HepG2 (cell line): ENCODE measurements around the gene GMCL2. TPM values are rescaled to one million over a fixed set of nuclear protein-coding genes. Genes with fewer than 3 reads are reported as not detected.
A peak's percentile ranks its signal among the peaks of the same experiment; 100 is the strongest.

ENCODE experiments used
- AGO1 ChIP-seq: fragments of 200-400 bp; formaldehyde crosslinking; IDR thresholded peaks from 2 replicates; pipeline ENCODE4 v1.6.1; 2017; ENCODE audit warnings: mild to moderate bottlenecking, low read depth, low read length, moderate library complexity; ENCODE audit not compliant: poor library complexity, severe bottlenecking
- GATAD1 ChIP-seq: IDR thresholded peaks from 2 replicates; pipeline ENCODE4 v1.6.1; 2016; ENCODE audit warnings: missing genetic modification reagents, missing compliant biosample characterization
- NPAS2 ChIP-seq: sonication (generic); formaldehyde crosslinking; IDR thresholded peaks from 2 replicates; pipeline ENCODE4 v1.8.0; 2022; ENCODE audit warnings: mild to moderate bottlenecking, missing genetic modification reagents, borderline replicate concordance
- NR2F1 ChIP-seq, 2 experiments: fragments of 450-650 bp in 1 of 2; formaldehyde crosslinking in 1 of 2; IDR thresholded peaks; 2 replicates each; pipeline versions ENCODE4 v1.5.0 to v1.6.1; 2016 to 2020; ENCODE audit warnings: mild to moderate bottlenecking in 1 of 2, missing compliant biosample characterization in 1 of 2, missing genetic modification reagents in 1 of 2, moderate library complexity in 1 of 2
- NR2F6 ChIP-seq, 2 experiments: IDR thresholded peaks; 2 replicates each; pipeline ENCODE4 v1.6.1; 2016; ENCODE audit warnings: antibody characterized with exemption in 1 of 2, mild to moderate bottlenecking in 1 of 2
- PAF1 ChIP-seq: IDR thresholded peaks from 2 replicates; pipeline ENCODE4 v1.6.1; 2016; ENCODE audit warnings: missing genetic modification reagents, missing compliant biosample characterization
- REPIN1 ChIP-seq: sonication (generic); formaldehyde crosslinking; IDR thresholded peaks from 2 replicates; pipeline ENCODE4 v1.8.0; 2022; ENCODE audit warnings: missing genetic modification reagents, low read depth, mild to moderate bottlenecking, borderline replicate concordance
- SALL2 ChIP-seq: sonication (generic); formaldehyde crosslinking; IDR thresholded peaks from 2 replicates; pipeline ENCODE4 v1.8.1; 2023; ENCODE audit warnings: mild to moderate bottlenecking, missing genetic modification reagents, inconsistent platforms
- SMYD3 ChIP-seq: sonication (generic); formaldehyde crosslinking; IDR thresholded peaks from 2 replicates; pipeline ENCODE4 v1.8.1; 2023; ENCODE audit warnings: mild to moderate bottlenecking, missing genetic modification reagents
- STAG1 ChIP-seq: sonication (generic); formaldehyde crosslinking; IDR thresholded peaks from 2 replicates; pipeline ENCODE4 v1.4.0; 2020; ENCODE audit warnings: missing genetic modification reagents
- TCF12 ChIP-seq, 2 experiments: fragments of 450-650 bp in 1 of 2; sonication (generic) in 1 of 2; formaldehyde crosslinking in 1 of 2; IDR thresholded peaks; 2 replicates each; pipeline versions ENCODE4 v1.6.1 to v1.8.0; 2017 to 2022; ENCODE audit warnings: antibody characterized with exemption in 1 of 2, mild to moderate bottlenecking in 1 of 2, missing genetic modification reagents in 1 of 2, moderate library complexity in 1 of 2
- TEAD3 ChIP-seq: optimal IDR thresholded peaks from 2 replicates; pipeline ENCODE3; 2016; ENCODE audit warnings: borderline replicate concordance
- ZBTB44 ChIP-seq: sonication (generic); formaldehyde crosslinking; IDR thresholded peaks from 2 replicates; pipeline ENCODE4 v1.4.0; 2020; ENCODE audit warnings: missing genetic modification reagents
- ZBTB49 ChIP-seq: sonication (generic); formaldehyde crosslinking; IDR thresholded peaks from 2 replicates; pipeline ENCODE4 v1.4.0; 2020; ENCODE audit warnings: missing genetic modification reagents, borderline replicate concordance
- ZFP82 ChIP-seq: sonication (generic); formaldehyde crosslinking; IDR thresholded peaks from 2 replicates; pipeline ENCODE4 v1.5.1; 2020; ENCODE audit warnings: mild to moderate bottlenecking, missing genetic modification reagents, borderline replicate concordance
- ZKSCAN5 ChIP-seq: sonication (generic); formaldehyde crosslinking; IDR thresholded peaks from 2 replicates; pipeline ENCODE4 v1.5.1; 2020; ENCODE audit warnings: mild to moderate bottlenecking, missing genetic modification reagents
- ZNF136 ChIP-seq: sonication (generic); formaldehyde crosslinking; IDR thresholded peaks from 2 replicates; pipeline ENCODE4 v1.8.1; 2022; ENCODE audit warnings: low read depth, mild to moderate bottlenecking, moderate library complexity, missing genetic modification reagents
- ZNF256 ChIP-seq: sonication (generic); formaldehyde crosslinking; conservative IDR thresholded peaks from 2 replicates; pipeline ENCODE4 v1.4.0; 2020; ENCODE audit warnings: missing genetic modification reagents
- ZNF33B ChIP-seq: sonication (generic); formaldehyde crosslinking; IDR thresholded peaks from 2 replicates; pipeline ENCODE4 v1.5.1; 2020; ENCODE audit warnings: mild to moderate bottlenecking, missing genetic modification reagents
- ZNF362 ChIP-seq: sonication (generic); formaldehyde crosslinking; IDR thresholded peaks from 2 replicates; pipeline ENCODE4 v1.4.0; 2020; ENCODE audit warnings: missing genetic modification reagents, mild to moderate bottlenecking, borderline replicate concordance
- ZNF501 ChIP-seq: sonication (generic); formaldehyde crosslinking; IDR thresholded peaks from 2 replicates; pipeline ENCODE4 v1.5.1; 2020; ENCODE audit warnings: mild to moderate bottlenecking, moderate library complexity, missing genetic modification reagents
- ZNF670 ChIP-seq: sonication (generic); formaldehyde crosslinking; IDR thresholded peaks from 2 replicates; pipeline ENCODE4 v1.8.0; 2022; ENCODE audit warnings: mild to moderate bottlenecking, missing genetic modification reagents, borderline replicate concordance
- ZNF781 ChIP-seq: sonication (generic); formaldehyde crosslinking; IDR thresholded peaks from 2 replicates; pipeline ENCODE4 v1.5.1; 2020; ENCODE audit warnings: borderline replicate concordance, mild to moderate bottlenecking, missing genetic modification reagents; ENCODE audit errors: not compliant biosample characterization
- ZNF816 ChIP-seq: sonication (generic); formaldehyde crosslinking; IDR thresholded peaks from 2 replicates; pipeline ENCODE4 v1.8.0; 2022; ENCODE audit warnings: missing genetic modification reagents, mild to moderate bottlenecking, borderline replicate concordance
- polyA plus RNA-seq, 8 experiments: library from polyadenylated mRNA; depleted of rRNA in 3 of 8; stranded (reverse) in 7 of 8; unstranded in 1 of 8; fragments of >200 nt; fragmentation: Illumina TruSeq in 4 of 8; extraction: Trizol in 4 of 8; gene quantifications; 2 replicates each; pipeline versions ENCODE4 v1.2.1 to v1.2.3, GENCODE V29; 2011 to 2016; ENCODE audit warnings: low read depth in 4 of 8, missing spikeins in 1 of 8, mixed read lengths in 1 of 8; ENCODE audit not compliant: insufficient read depth in 1 of 8
- total RNA-seq, 5 experiments: library from RNA; depleted of rRNA; stranded (reverse); fragments of >200 nt; fragmentation: Illumina TruSeq; extraction: Trizol; gene quantifications; 2 replicates each; pipeline ENCODE4 v1.2.3, GENCODE V29; 2016; ENCODE audit warnings: low read depth in 1 of 5

GMCL2 gene
- total and polyA plus RNA-seq, 2 of the 13 experiments (the other 11 are each of a cell fraction or from before 2014, with no cell fraction given): 0.03 TPM; not detected in 1

- TF ChIP-seq ZNF362 (CRISPR knock-in tag): no peak
- no peak for TF ChIP-seq SMYD3
- no peak for TF ChIP-seq SALL2
- TF ChIP-seq ZNF501 (CRISPR knock-in tag): peak; percentile 28; the same call in 1 of the 2 replicates
- TF ChIP-seq GATAD1: 0 out of 2 replicates have a peak, but pooled peaks have one; percentile 21
- no peak for TF ChIP-seq ZNF256 (CRISPR knock-in tag)
- TF ChIP-seq AGO1: no peak
- peak; percentile 29 for TF ChIP-seq TEAD3 (CRISPR knock-in tag)
- TF ChIP-seq NR2F6 (IDR thresholded peaks at IDR 0.05): no peak
- no peak for TF ChIP-seq NR2F6 (CRISPR knock-in tag; IDR thresholded peaks at IDR 0.05)
- TF ChIP-seq ZFP82 (CRISPR knock-in tag): no peak
- TF ChIP-seq ZNF136: no peak
- TF ChIP-seq REPIN1 (CRISPR knock-in tag): no peak
- TF ChIP-seq PAF1 (CRISPR knock-in tag): no peak
- TF ChIP-seq ZNF670 (CRISPR knock-in tag): no peak
- TF ChIP-seq ZBTB49 (CRISPR knock-in tag): no peak
- TF ChIP-seq ZNF816 (CRISPR knock-in tag): no peak
- TF ChIP-seq NR2F1 (CRISPR knock-in tag; IDR thresholded peaks at IDR 0.05): no peak
- no peak; the same call in 1 of the 2 replicates for TF ChIP-seq ZBTB44 (CRISPR knock-in tag)
- no peak for TF ChIP-seq ZKSCAN5 (CRISPR knock-in tag)
- no peak for TF ChIP-seq NPAS2 (CRISPR knock-in tag)
- TF ChIP-seq ZNF781: no peak
- TF ChIP-seq STAG1 (CRISPR knock-in tag): peak; percentile 94
- no peak for TF ChIP-seq TCF12 (IDR thresholded peaks at IDR 0.05)
- no peak for TF ChIP-seq TCF12 (CRISPR knock-in tag; IDR thresholded peaks at IDR 0.05)
- TF ChIP-seq ZNF33B (CRISPR knock-in tag): no peak
These were observed 23.1 kb downstream of the GMCL2 start (continued) for GRCh38 chr5:178163772-178164735.
